Stimulated activated CD4-positive, alpha-beta T cell treated with anti-CD3 and anti-CD28 coated beads, TNF-alpha, amount 100 ng/mL, for 1 hour (primary cell): ENCODE results near the gene SPEN.

Experiments used
- DNase-seq, 3 donors: peaks; one replicate each; pipeline ENCODE4 v3.0.0-alpha.2; 2020; ENCODE audit warnings: low read depth in 3 of 3, low spot score in 1 of 3

SPEN gene

GRCh38 chr1:15946571-15947381 lies 99.3 kb downstream of the SPEN start:
- DNase-seq: no peak

- no peak for DNase-seq
Measured at GRCh38 chr1:15947382-15948090, 100.0 kb downstream of the SPEN start.

- DNase-seq: no peak
Measured at GRCh38 chr1:15948091-15948591, 100.6 kb downstream of the SPEN start.

DNA sequence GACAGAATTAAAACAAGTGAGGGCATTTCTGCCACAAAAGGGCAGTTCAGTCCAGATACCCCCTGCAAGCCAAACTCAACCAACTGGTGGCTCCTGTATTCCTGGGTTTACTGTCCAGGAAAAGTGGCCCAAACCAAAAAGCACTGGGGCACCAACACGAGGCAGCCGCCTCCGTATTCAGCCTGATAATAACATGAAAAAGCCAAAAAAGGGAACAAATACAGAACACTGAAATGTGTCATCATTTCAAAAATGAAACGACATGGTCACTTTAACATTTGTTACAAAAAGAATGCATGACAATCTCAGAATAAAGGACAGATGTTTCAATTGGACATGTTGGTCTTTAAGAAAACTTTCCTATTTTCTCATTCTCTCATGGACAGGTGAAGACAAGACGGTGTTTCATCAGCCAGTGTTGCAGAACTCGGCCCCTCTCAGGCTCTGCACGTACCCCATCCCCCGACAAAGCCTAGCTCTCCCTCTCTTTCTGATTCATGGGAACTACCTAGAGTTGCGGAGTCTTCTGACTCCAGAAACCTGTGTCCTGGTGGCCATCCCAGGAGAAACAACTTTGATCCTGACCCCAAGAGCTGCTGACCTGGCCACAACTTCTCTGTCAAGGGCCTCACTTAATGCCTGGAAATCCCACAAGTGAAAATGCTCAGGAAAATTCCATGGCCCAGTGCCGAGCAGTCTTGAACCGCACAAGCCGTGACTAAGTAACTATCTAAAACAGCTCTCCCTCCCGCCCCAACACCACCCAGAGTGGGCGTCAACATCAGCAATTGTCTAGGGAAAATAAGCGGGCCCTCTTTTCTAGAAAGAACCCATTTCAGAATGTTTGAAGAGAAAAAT lies 101.3 kb downstream of the SPEN start:
- no peak for DNase-seq

DNA sequence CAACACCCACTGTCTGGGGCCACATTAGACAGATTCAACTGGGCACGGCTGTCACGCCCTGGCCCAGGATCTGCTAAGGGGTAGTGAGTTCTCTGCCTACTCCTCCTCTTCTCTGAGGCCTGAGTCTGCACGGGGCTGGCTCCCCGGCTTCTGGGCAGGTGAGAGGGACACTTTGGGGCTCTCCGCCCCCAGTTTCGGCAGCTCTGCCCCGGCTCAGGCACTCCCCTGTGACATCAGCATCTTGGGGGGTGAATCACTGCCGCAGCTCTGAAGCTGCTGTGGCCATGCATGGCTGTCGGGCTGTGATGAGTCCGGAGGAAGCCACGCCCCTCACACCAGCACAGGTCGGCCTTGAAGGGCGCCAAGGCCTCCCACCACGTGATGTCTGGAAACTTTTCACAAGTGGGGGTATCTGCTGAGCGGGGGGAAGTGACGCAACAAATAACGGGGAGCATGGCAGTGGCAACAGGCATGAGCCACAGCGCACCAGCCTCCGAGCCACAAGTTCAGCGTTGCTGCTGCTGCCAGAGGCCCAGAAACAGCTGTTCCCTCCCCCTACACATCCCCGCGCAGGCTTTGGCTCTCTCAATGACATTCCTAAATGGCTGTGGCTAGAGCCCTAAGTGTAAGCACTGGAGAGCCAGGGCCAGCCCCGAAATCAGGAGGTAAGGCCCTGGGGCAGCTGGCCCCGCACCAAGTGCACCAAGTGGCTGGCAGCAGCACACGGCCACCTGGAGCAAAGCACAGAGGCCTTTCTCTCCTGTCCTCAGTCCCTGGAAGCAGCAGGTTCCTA lies 102.1 kb downstream of the SPEN start:
- peak; percentile 64 to 80 (median 69) for DNase-seq

DNA sequence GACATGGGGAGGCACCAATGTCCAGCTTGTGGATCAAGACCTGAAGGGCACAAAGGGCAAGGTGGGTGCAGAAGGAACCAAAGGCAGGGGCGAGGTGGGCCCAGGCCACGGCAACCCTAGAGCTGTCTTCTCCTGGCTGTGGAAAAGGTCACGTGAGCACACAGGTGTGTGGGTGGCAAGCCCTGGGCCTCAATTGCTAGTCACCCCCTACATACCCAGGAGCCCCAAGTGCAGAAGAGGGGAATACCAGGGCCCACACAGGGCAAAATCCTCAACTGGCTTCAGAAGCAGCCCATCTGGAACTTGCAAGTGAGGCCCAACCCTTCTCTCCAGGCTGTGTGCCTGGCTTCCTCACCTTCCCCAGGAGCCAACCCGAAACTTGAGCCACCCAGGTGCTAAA lies 102.8 kb downstream of the SPEN start:
- DNase-seq: peak in 1 of 3 donors; percentile 49

GRCh38 chr1:15950763-15951295 lies 103.3 kb downstream of the SPEN start:
- peak; percentile 50 to 64 (median 55) for DNase-seq

- DNase-seq: peak in 1 of 3 donors; percentile 32
Measured at GRCh38 chr1:15951341-15952153, 104.0 kb downstream of the SPEN start.

GRCh38 chr1:15952317-15953258 lies 105.1 kb downstream of the SPEN start:
- no peak for DNase-seq

GRCh38 chr1:15953294-15953771 lies 105.8 kb downstream of the SPEN start:
- no peak for DNase-seq

DNA sequence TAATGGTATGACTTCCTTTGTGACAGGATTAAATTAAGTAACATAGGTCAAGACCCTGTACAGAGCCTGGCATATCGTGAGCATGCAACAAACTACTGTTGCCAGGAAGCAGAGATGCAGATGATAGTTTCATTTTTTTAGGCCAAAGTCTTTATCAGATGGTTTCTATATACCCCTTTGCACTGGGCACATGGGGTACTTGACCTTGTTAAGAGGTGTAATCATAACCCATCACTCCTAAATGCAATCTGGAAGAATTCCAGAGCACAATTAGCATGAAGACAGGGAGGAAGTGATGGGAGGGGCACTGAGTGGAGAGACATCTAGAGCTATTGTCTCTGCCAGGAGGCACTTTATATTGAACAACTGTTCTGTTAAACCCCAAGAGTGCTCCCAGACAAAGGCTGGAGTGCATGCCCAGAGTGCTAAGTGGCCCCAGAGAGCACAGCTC lies 106.3 kb downstream of the SPEN start:
- no peak for DNase-seq

DNA sequence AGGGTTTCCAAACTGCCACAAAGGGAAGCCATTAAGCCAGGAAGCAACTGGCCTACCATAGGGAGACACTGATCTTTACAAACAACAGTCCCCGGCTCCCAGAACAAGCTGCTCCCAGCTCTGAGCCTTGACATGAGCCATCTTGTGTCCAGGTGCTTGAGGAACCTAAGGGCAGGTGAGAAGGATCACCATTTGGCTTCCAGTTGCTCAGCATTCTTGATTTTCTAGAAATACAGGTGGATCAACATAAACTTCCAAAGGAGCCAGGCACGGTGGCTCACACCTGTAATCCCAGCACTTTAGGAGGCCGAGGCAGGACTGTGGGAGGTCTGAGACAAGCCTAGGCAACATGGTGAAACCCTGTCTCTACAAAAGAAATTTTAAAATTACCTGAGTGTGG lies 106.8 kb downstream of the SPEN start:
- no peak for DNase-seq

DNA sequence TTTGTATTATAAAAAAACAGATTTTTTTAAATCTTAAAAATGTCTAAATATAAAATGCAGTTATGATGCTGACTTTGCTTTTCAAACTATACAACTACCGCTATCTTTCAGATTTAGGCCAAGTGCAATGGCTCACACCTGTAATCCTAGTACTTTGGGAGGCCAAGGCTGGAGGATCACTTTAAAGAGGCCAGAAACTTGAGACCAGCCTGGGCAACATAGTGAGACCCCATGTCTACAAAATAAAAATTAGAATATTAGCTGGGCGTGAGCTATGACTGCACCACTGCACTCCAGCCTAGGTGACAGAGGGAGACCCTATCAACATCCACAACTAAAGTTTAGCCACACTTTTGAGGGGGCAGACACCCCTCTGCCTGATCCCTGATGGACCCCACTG lies 108.0 kb downstream of the SPEN start:
- no peak for DNase-seq

DNA sequence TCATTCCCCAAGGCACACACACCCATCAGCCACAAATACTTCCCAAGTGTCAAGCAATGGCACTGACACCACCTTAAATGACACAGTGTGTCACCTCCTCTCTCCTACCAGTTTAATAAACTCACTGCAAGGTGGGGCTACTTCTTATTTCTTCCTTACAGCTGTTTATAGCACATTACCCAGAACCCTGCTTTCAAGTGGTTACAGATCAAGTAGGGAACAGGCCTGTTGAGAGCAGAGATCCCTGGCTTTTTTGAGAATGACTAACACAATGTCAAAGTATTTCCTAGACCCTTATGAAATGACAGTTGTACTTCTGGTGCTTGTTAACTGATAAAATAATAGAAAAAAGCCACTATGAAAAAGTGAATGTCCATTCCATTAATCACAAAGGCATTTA lies 108.6 kb downstream of the SPEN start:
- no peak for DNase-seq

GRCh38 chr1:15957221-15958095 lies 110.0 kb downstream of the SPEN start:
- DNase-seq: no peak

DNA sequence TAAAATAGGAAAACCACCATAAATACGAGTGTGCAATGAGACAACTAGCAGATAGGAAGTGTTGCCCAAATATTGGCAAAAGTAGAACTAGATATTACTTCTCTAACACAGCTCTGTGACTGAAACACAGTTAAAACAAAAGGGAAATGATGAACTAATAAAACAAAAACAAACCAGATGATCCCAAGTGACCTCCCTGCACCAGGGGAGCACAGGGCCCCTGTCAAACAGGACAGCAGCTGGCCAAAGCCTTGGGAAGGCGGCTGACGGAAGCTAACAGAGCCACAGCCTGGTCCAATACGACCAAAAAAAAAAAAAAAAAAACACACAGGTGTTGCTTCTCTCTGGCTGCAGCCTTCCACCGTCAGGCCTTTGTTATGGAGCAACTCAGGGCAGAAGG lies 110.6 kb downstream of the SPEN start:
- DNase-seq: no peak

- no peak for DNase-seq
Measured at GRCh38 chr1:15958793-15959192, 111.3 kb downstream of the SPEN start.
